ENCODE measurements around the gene DUSP10.

DUSP10 gene

GRCh38 chr1:221690858-221691257 is 51.0 kb downstream of the DUSP10 start:
- no peak for DNase-seq

GRCh38 chr1:221689138-221689537 is 52.8 kb downstream of the DUSP10 start:
- no peak for DNase-seq

GRCh38 chr1:221688488-221688843 is 53.4 kb downstream of the DUSP10 start:
- no peak for DNase-seq

- no peak for DNase-seq
These were observed 53.9 kb downstream of the DUSP10 start for GRCh38 chr1:221687836-221688487.

- DNase-seq: no peak
These were observed 58.2 kb downstream of the DUSP10 start for GRCh38 chr1:221683681-221684080.

GRCh38 chr1:221680085-221680484 is 61.8 kb downstream of the DUSP10 start:
- no peak for DNase-seq

- DNase-seq: no peak
These were observed 63.9 kb downstream of the DUSP10 start for GRCh38 chr1:221678014-221678413.

GRCh38 chr1:221675880-221676800 is 65.7 kb downstream of the DUSP10 start:
- no peak for DNase-seq

- no peak for DNase-seq
These were observed 68.9 kb downstream of the DUSP10 start for GRCh38 chr1:221672965-221673364.

- DNase-seq: no peak
These were observed 69.6 kb downstream of the DUSP10 start for GRCh38 chr1:221672239-221672645.

GRCh38 chr1:221670081-221670480 is 71.8 kb downstream of the DUSP10 start:
- no peak for DNase-seq

GRCh38 chr1:221669441-221669840 is 72.4 kb downstream of the DUSP10 start:
- DNase-seq: no peak

- no peak for DNase-seq
These were observed 74.4 kb downstream of the DUSP10 start for GRCh38 chr1:221667504-221667903.

GRCh38 chr1:221664253-221664652 is 77.6 kb downstream of the DUSP10 start:
- DNase-seq: no peak

GRCh38 chr1:221663321-221663720 is 78.6 kb downstream of the DUSP10 start:
- no peak for DNase-seq

- no peak for DNase-seq
These were observed 86.1 kb downstream of the DUSP10 start for GRCh38 chr1:221655766-221656305.
